ENCODE data around the gene DNM3. TPM values are rescaled to one million over a fixed set of nuclear protein-coding genes. Genes with fewer than 3 reads are reported as not detected.

The DNM3 gene
- total and polyA plus RNA-seq, 10 of the 15 experiments (the other 5 are each of a cell fraction or from before 2014, with no cell fraction given), result 0.03 to 1.5 (median 0.08) TPM; not detected in 3

- no peak overlapping the region for H2AFZ ChIP-seq (ENCODE audit: control insufficient read depth, low read depth, low read length)
- ChIA-PET CTCF (interaction anchor here (0.8 to 1.6 kb wide), 5 partner anchors 28 to 209 kb away, joined by 3 to 5 read pairs (median 3); no protein-coding TSS in a partner anchor), SMC1A (ENCODE audit: uncharacterized antibody, unreplicated experiment) (interaction anchor here (1.0 to 10.6 kb wide), 14 partner anchors 30 to 213 kb away, joined by 3 to 130 read pairs (median 6); no protein-coding TSS in a partner anchor), RAD21 (ENCODE audit: unreplicated experiment) (interaction anchor here (1.0 to 9.1 kb wide), 6 partner anchors 27 to 209 kb away, joined by 3 to 180 read pairs (median 12); no protein-coding TSS in a partner anchor), POLR2A (no interaction called here)
- H3K4me1 ChIP-seq (ENCODE audit: control insufficient read depth, insufficient read depth, low read length), result peaks cover 28% of the 10 kb centered on the region
- H3K27me3 ChIP-seq (replicated peaks in 1 of 2; ENCODE audit: control insufficient read depth in 2 of 2, insufficient read depth in 2 of 2, low read length in 1 of 2), result no peaks in the 10 kb centered on the region
- no peak overlapping the region for H3K9ac ChIP-seq (ENCODE audit: control insufficient read depth, insufficient read depth, low read length)
- H3K4me2 ChIP-seq (ENCODE audit: control insufficient read depth, insufficient read depth), result no peak overlapping the region
- TF ChIP-seq CREB1 (IDR thresholded peaks at IDR 0.05; ENCODE audit: low read depth) (no peak), BRCA1 (IDR thresholded peaks at IDR 0.05; ENCODE audit: low read depth, low read length) (no peak), ESRRA (IDR thresholded peaks at IDR 0.05; ENCODE audit: low read length) (no peak), PAX5 (IDR thresholded peaks at IDR 0.05; ENCODE audit: borderline replicate concordance, low read depth, low read length) (no peak), RFX5 (IDR thresholded peaks at IDR 0.05; ENCODE audit: low read depth, low read length) (no peak), TAF1 (IDR thresholded peaks at IDR 0.05; ENCODE audit: borderline replicate concordance, low read depth, low read length) (no peak), ASH2L (IDR thresholded peaks at IDR 0.05; ENCODE audit: borderline replicate concordance, low read depth) (no peak), BCL11A (IDR thresholded peaks at IDR 0.05; ENCODE audit: low read depth, low read length) (no peak), E2F8 (IDR thresholded peaks at IDR 0.05; ENCODE audit: low read depth, partially characterized antibody) (no peak), USF2 (IDR thresholded peaks at IDR 0.05; ENCODE audit: borderline replicate concordance, low read depth, low read length) (no peak), SREBF1 (IDR thresholded peaks at IDR 0.05; ENCODE audit: low read length) (no peak)
- TF ChIP-seq, protein P1, sequence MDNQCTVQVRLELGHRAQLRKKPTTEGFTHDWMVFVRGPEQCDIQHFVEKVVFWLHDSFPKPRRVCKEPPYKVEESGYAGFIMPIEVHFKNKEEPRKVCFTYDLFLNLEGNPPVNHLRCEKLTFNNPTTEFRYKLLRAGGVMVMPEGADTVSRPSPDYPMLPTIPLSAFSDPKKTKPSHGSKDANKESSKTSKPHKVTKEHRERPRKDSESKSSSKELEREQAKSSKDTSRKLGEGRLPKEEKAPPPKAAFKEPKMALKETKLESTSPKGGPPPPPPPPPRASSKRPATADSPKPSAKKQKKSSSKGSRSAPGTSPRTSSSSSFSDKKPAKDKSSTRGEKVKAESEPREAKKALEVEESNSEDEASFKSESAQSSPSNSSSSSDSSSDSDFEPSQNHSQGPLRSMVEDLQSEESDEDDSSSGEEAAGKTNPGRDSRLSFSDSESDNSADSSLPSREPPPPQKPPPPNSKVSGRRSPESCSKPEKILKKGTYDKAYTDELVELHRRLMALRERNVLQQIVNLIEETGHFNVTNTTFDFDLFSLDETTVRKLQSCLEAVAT (IDR thresholded peaks at IDR 0.05), result no peak
- TF ChIP-seq, protein P2, sequence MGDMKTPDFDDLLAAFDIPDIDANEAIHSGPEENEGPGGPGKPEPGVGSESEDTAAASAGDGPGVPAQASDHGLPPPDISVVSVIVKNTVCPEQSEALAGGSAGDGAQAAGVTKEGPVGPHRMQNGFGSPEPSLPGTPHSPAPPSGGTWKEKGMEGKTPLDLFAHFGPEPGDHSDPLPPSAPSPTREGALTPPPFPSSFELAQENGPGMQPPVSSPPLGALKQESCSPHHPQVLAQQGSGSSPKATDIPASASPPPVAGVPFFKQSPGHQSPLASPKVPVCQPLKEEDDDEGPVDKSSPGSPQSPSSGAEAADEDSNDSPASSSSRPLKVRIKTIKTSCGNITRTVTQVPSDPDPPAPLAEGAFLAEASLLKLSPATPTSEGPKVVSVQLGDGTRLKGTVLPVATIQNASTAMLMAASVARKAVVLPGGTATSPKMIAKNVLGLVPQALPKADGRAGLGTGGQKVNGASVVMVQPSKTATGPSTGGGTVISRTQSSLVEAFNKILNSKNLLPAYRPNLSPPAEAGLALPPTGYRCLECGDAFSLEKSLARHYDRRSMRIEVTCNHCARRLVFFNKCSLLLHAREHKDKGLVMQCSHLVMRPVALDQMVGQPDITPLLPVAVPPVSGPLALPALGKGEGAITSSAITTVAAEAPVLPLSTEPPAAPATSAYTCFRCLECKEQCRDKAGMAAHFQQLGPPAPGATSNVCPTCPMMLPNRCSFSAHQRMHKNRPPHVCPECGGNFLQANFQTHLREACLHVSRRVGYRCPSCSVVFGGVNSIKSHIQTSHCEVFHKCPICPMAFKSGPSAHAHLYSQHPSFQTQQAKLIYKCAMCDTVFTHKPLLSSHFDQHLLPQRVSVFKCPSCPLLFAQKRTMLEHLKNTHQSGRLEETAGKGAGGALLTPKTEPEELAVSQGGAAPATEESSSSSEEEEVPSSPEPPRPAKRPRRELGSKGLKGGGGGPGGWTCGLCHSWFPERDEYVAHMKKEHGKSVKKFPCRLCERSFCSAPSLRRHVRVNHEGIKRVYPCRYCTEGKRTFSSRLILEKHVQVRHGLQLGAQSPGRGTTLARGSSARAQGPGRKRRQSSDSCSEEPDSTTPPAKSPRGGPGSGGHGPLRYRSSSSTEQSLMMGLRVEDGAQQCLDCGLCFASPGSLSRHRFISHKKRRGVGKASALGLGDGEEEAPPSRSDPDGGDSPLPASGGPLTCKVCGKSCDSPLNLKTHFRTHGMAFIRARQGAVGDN (IDR thresholded peaks at IDR 0.05), result no peak
- ATAC-seq, result no peak
- no peaks in the 10 kb centered on the region for H3K79me2 ChIP-seq (ENCODE audit: control insufficient read depth, insufficient read depth, low read length)
- 12% methylated on average over 3 of the region's 3 CpGs for WGBS (ENCODE audit: insufficient coverage, insufficient replicate concordance, low lambda C conversion rate, missing lambda C conversion rate)
- H3K27ac ChIP-seq (ENCODE audit: control insufficient read depth, insufficient read depth), result peak overlapping the region; percentile 33
- intact Hi-C loops (cut with micrococcal nuclease; ENCODE audit: unreplicated experiment), result loop anchor here (5.0 kb wide), 1 partner anchor 71 kb away; no protein-coding TSS in a partner anchor
- H3K4me3 ChIP-seq, result no peak overlapping the region
- FAIRE-seq, result no peak
- BruUV-seq (replicated peaks), result no TSS peak
- DNase-seq (ENCODE audit: low read depth, low spot score), result no peak
- in situ Hi-C loops (cut with MboI), result no loop called here
- H4K20me1 ChIP-seq (ENCODE audit: control insufficient read depth, insufficient read depth), result no peaks in the 10 kb centered on the region
- H3K36me3 ChIP-seq (ENCODE audit: control insufficient read depth in 2 of 2, insufficient read depth in 2 of 2, low read length in 1 of 2), result no peaks in the 10 kb centered on the region
- H3K9me3 ChIP-seq (replicated peaks; ENCODE audit: control insufficient read depth, insufficient read depth, low read length), result no peaks in the 10 kb centered on the region; the same call in 1 of the 3 replicates
These were observed 344.7 kb downstream of the DNM3 start for GRCh38 chr1:172185996-172186395.

Measured in GM12878 (cell line).